ENCODE data around the gene JARID2.

The JARID2 gene

GRCh38 chr6:15470746-15471145 is 224.9 kb downstream of the JARID2 start:
- DNase-seq (ENCODE audit: low spot score), result no peak

GRCh38 chr6:15472621-15473020 is 226.8 kb downstream of the JARID2 start:
- DNase-seq (ENCODE audit: low spot score), result no peak

- no peak for DNase-seq (ENCODE audit: low spot score)
These were observed 227.3 kb downstream of the JARID2 start for GRCh38 chr6:15473174-15473573.

- no peak for DNase-seq (ENCODE audit: low spot score)
These were observed 227.9 kb downstream of the JARID2 start for GRCh38 chr6:15473741-15474161.

GRCh38 chr6:15474196-15474595 is 228.3 kb downstream of the JARID2 start:
- DNase-seq (ENCODE audit: low spot score), result no peak

DNA sequence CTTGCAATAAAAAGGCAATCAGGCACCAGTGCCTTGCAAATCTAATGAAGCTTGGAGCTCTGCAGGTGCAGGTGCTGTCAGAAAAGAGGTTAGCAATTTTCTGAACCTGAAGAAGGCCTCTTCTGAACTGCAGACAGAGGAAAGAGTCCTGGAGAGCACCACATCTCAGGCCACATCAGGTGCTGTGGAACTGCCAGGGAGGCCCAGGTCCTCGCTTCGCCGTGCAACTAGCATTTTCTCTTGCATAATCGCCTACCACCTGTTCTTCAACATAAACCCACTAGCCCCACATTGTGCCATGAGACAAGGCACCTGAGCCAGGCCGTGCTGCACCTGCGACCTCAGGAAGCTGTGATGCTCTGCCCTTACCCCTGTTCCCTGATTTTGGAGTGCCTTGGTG is 229.4 kb downstream of the JARID2 start:
- DNase-seq (ENCODE audit: low spot score), result no peak

GRCh38 chr6:15475872-15476271 is 230.0 kb downstream of the JARID2 start:
- DNase-seq (ENCODE audit: low spot score), result no peak

- DNase-seq (ENCODE audit: low spot score), result no peak
These were observed 230.9 kb downstream of the JARID2 start for GRCh38 chr6:15476631-15477380.

DNA sequence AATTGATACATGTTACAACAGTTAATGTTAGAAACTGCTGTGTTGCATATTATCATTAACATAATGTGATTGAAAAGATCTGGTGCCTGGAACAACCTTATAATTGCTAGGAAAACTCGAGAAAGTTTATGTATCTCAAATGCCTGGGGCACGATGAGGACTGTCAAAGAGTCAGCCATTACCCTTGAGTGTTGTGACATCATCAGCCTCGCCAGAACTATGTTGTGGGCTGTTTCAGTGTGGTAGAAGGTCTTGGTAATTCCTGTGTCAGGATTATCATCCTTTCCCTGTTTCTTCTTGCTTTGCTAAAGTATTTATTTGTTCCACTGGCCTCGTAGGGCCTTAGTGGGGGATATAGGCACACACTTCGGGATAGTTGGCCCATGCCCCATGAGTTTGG is 231.9 kb downstream of the JARID2 start:
- no peak for DNase-seq (ENCODE audit: low spot score)

- DNase-seq (ENCODE audit: low spot score), result no peak
These were observed 233.9 kb downstream of the JARID2 start for GRCh38 chr6:15479761-15480160.

- no peak for DNase-seq (ENCODE audit: low spot score)
These were observed 234.7 kb downstream of the JARID2 start for GRCh38 chr6:15480525-15480924.

DNA sequence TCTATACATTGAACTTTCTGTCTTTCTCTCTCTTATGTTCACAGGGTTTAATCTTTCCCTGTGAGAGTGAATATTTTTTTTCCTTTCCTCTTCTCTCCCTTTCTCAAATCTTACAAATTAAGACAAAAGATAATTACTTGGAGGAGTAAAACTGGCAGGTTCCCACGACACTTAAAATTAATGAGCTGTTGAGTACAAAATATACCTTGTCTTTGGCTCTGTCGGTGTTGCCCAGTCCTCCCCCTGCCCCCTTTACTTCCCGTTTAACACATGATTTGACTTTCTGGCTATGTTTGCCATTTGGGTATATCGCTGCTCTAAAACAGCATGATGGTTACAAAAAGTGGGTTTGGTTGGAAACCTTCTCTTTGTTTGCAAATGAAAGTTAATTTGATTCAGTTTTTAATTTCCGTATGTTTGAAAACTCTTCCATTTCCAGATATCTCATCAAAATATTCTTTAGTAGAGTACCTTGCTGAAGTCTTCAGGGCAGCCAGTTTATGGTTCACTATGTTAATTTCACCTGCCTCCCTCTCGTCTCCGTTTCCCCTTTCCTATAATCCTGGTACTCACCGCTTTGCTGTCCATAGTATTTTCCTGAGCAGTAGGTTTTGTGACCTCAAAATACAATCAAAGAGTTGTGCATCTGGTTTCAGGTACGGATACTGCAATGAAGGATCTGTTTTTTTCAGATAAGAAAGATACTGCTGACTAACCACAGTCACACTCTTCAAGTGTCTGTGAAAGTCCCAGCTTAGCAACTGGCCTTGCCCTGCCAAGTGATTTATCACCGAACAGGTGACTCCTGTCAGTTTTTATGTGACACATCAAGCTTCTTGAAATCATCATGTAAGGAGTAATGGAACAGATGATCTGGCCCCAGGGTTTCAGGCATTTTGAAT is 235.8 kb downstream of the JARID2 start:
- no peak for DNase-seq (ENCODE audit: low spot score)

- DNase-seq (ENCODE audit: low spot score), result no peak
These were observed 237.2 kb downstream of the JARID2 start for GRCh38 chr6:15483060-15483459.

DNA sequence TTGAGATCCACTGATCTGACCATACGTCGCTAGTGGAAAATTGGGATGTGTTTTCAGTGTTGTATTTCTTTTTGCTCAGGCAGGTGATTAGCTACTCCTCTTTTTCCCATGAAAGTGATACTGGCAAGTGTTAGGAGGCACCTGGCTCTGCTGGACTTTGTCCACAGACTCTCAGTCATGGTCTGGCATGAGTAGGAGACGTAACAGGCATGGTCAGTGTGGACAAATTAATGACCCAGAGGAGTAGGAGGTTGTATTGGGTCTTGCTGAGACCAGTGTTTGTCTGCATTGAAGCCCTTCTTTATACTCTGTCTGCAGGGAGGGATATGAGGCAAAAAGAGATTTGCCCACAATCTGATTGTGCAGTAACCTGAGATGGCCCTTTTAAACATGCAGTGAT is 238.3 kb downstream of the JARID2 start:
- DNase-seq (ENCODE audit: low spot score), result no peak

DNA sequence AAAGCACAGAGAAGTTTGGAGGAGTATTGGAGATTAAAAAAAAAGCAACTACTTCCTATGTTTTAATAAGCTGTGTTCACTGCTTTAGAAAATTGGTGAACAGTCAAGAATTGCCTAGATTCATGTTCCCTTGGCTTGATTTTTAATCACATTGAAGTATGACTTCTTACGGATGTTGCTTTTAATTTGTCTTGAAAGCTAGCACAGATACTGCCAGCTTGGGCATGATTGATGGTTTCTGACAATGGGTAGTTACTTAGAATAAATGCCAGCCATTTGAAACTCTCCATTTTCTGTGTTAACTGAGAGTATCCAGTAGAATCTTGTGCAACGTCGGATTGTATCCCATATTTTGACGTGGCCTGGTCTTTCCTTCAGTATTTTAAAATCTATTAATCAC is 239.0 kb downstream of the JARID2 start:
- DNase-seq (ENCODE audit: low spot score), result no peak

DNA sequence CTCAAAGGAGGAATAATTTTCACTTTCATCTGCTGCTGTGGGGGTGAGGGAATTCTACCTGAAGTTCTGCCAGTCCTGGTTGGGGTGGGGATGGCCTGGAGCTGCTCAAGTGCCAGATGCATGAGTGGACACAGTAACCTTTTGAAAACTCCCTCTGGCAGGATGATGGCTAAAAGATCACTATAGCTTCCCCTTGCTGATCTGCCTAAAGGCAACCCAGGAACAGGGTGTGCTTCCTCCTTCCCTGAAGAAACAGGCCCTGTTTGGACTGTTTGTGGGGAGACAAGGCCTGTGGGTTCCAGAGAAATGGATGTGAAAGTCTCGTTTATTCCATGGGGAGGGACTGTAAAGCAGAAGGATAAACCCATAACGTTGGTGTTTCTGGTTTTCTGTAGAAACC is 240.1 kb downstream of the JARID2 start:
- no peak for DNase-seq (ENCODE audit: low spot score)

- no peak for DNase-seq (ENCODE audit: low spot score)
These were observed 241.4 kb downstream of the JARID2 start for GRCh38 chr6:15487262-15487661.

- DNase-seq (ENCODE audit: low spot score), result no peak
These were observed 243.5 kb downstream of the JARID2 start for GRCh38 chr6:15489261-15489962.

GRCh38 chr6:15490242-15491100 is 244.6 kb downstream of the JARID2 start:
- no peak for DNase-seq (ENCODE audit: low spot score)

- DNase-seq (ENCODE audit: low spot score), result peak; percentile 45
These were observed 245.6 kb downstream of the JARID2 start for GRCh38 chr6:15491255-15491985.

GRCh38 chr6:15491986-15492269 is 246.1 kb downstream of the JARID2 start:
- DNase-seq (ENCODE audit: low spot score), result no peak
